Stomach (tissue), 4 donors: ENCODE results near the gene ZNF768.

Experiments used
- CTCF ChIP-seq, 7 experiments: fragments of 450-650 bp in 4 of 7; fragments of 200-600 bp in 3 of 7; sonication (generic) in 3 of 7; IDR thresholded peaks; one replicate each; pipeline ENCODE4 v1.5.1; 2016 to 2019; ENCODE audit warnings: antibody characterized with exemption in 7 of 7, control low read depth in 2 of 7, mild to moderate bottlenecking in 1 of 7
- EP300 ChIP-seq: sonication (generic); formaldehyde crosslinking; IDR thresholded peaks from one replicate; pipeline ENCODE4 v1.6.1; 2017; ENCODE audit warnings: antibody characterized with exemption
- POLR2A ChIP-seq, 4 donors: fragments of 450-650 bp; IDR thresholded peaks; one replicate each; pipeline ENCODE4 v1.6.1; 2016; ENCODE audit warnings: antibody characterized with exemption in 4 of 4, control low read depth in 2 of 4, mild to moderate bottlenecking in 1 of 4, moderate library complexity in 1 of 4
- POLR2AphosphoS5 ChIP-seq, 3 donors: sonication (generic); formaldehyde crosslinking; IDR thresholded peaks; one replicate each; pipeline ENCODE4 v1.6.1; 2016; ENCODE audit warnings: antibody characterized with exemption in 3 of 3

- TF ChIP-seq POLR2AphosphoS5 (IDR thresholded peaks at IDR 0.05) (no peak), CTCF (IDR thresholded peaks at IDR 0.05) (no peak), POLR2A (IDR thresholded peaks at IDR 0.05) (no peak), EP300 (no peak)
Measured at GRCh38 chr16:30510376-30510938, 15.9 kb downstream of the ZNF768 start.
